Stimulated activated memory B cell treated with anti-CD40 and anti-IgM and Interleukin-4, amounts not matched to agents 10 μg/mL and 1 μg/mL and 100 μg/mL, for 72 hours (primary cell): ENCODE data around the gene GPR32.
"Not testable (repeated sequence)": the region's sequence is repeated elsewhere in the genome, so short reads cannot be mapped to it uniquely, and the experiment has no call there.

ENCODE experiments used
- ATAC-seq: fragments of 150-1000 bp; cut with Tn5 transposase; 2 replicates; pipeline ENCODE4 v1.10.0; 2021
- H3K27ac Mint-ChIP-seq: one replicate; pipeline ENCODE4 v1.8.0; 2022; ENCODE audit warnings: mild to moderate bottlenecking, mixed read lengths
- H3K27me3 Mint-ChIP-seq: one replicate; pipeline ENCODE4 v1.8.0; 2022; ENCODE audit warnings: mixed read lengths
- H3K36me3 Mint-ChIP-seq: one replicate; pipeline ENCODE4 v1.8.0; 2022; ENCODE audit warnings: mixed read lengths
- H3K4me1 Mint-ChIP-seq: one replicate; pipeline ENCODE4 v1.8.0; 2022; ENCODE audit warnings: mixed read lengths
- H3K4me3 Mint-ChIP-seq: one replicate; pipeline ENCODE4 v1.8.0; 2022; ENCODE audit warnings: mild to moderate bottlenecking, moderate library complexity, mixed read lengths
- H3K9me3 Mint-ChIP-seq: one replicate; pipeline ENCODE4 v1.8.0; 2022; ENCODE audit warnings: mixed read lengths

Gene GPR32

DNA sequence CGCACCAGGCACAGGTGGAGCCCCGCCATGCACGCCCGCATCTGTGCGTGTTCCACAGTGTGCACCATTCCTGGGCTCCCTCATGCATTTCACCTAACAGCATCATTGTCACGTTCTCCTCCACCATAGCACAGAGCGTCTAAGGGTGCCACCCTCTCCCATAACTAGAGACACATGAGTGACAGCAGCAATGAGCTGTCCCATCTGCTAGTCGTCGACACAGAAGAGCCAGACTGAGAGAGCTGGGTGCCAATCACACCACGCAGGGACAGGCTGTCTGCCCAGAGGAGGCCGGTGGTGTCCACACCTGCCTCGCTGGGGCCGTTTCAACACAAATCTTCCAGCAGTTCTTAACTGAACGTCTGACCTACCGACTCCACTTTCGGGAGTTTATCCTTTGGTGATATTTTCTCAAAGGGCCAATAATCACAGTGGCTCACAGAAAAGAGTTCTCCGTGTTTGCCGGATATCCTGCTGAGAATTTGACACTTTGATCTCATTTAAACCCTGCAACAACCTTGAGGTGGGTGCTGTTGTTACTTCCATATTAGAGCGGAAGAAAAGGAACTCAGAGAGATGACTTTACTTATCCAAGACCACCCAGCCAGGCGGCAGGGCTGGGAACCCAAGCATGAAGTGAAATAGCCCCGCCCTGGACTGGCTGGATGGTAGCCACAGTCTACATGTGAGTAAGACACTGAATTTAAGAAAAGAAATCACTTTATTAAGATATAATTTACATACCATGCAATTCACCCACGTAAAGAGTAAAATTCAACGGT lies 30.9 kb upstream of the GPR32 start:
- Mint-ChIP-seq H3K9me3 (peaks cover 4% of the 10 kb centered on the region), H3K27me3 (peaks cover 79% of the 10 kb centered on the region), H3K27ac (no peak overlapping the region), H3K36me3 (no peaks in the 10 kb centered on the region), H3K4me1 (no peaks in the 10 kb centered on the region), H3K4me3 (no peak overlapping the region)
- no peak for ATAC-seq

DNA sequence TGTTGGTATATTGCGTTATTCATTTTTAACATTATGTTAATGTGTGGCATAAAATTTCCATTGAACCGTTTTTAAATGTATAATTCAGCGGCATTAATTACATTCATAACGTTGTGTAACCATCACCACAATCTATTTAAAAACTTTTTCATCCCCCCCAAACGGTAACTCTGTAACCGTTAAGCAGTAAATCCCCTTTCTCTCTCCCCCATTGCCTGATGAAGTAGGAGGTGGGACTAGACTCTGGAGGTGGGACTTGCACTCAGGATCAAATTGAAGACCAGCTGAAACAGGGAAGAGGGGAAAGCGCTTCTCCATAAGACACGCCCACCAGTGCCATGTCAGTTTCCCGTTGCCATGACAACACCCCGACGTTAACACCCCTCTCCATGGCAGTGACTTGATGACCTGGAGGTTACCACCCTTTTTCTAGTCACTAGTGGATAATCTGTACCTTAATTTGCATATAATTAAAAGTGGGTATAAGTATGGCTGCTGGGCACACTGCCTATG lies 30.3 kb upstream of the GPR32 start:
- H3K4me3 Mint-ChIP-seq: no peak overlapping the region
- peaks cover 82% of the 10 kb centered on the region for H3K27me3 Mint-ChIP-seq
- ATAC-seq: no peak
- H3K9me3 Mint-ChIP-seq: peaks cover 4% of the 10 kb centered on the region
- no peaks in the 10 kb centered on the region for H3K4me1 Mint-ChIP-seq
- no peaks in the 10 kb centered on the region for H3K36me3 Mint-ChIP-seq
- H3K27ac Mint-ChIP-seq: no peak overlapping the region

- Mint-ChIP-seq H3K36me3 (no peaks in the 10 kb centered on the region), H3K9me3 (peaks cover 4% of the 10 kb centered on the region), H3K27ac (no peak overlapping the region), H3K4me1 (no peaks in the 10 kb centered on the region), H3K4me3 (no peak overlapping the region), H3K27me3 (peaks cover 78% of the 10 kb centered on the region)
- ATAC-seq: no peak
Observed at GRCh38 chr19:50741179-50741933, 28.9 kb upstream of the GPR32 start.

GRCh38 chr19:50743537-50743936 lies 26.7 kb upstream of the GPR32 start:
- Mint-ChIP-seq H3K27ac (no peak overlapping the region), H3K4me3 (no peak overlapping the region), H3K27me3 (peaks cover 69% of the 10 kb centered on the region), H3K9me3 (peaks cover 4% of the 10 kb centered on the region), H3K36me3 (no peaks in the 10 kb centered on the region), H3K4me1 (no peaks in the 10 kb centered on the region)
- no peak for ATAC-seq

GRCh38 chr19:50745221-50745620 lies 25.0 kb upstream of the GPR32 start:
- Mint-ChIP-seq H3K27me3 (peaks cover 52% of the 10 kb centered on the region), H3K36me3 (no peaks in the 10 kb centered on the region), H3K27ac (no peak overlapping the region), H3K9me3 (no peaks in the 10 kb centered on the region), H3K4me1 (no peaks in the 10 kb centered on the region), H3K4me3 (no peak overlapping the region)
- no peak for ATAC-seq

- not testable (repeated sequence) for H3K9me3 Mint-ChIP-seq, H3K4me3 Mint-ChIP-seq, ATAC-seq, H3K36me3 Mint-ChIP-seq, H3K27ac Mint-ChIP-seq, H3K4me1 Mint-ChIP-seq
- peaks cover 34% of the 10 kb centered on the region for H3K27me3 Mint-ChIP-seq
Observed at GRCh38 chr19:50747141-50747540, 23.1 kb upstream of the GPR32 start.

GRCh38 chr19:50749490-50749889 lies 20.8 kb upstream of the GPR32 start:
- ATAC-seq: no peak
- peaks cover 38% of the 10 kb centered on the region for H3K27me3 Mint-ChIP-seq
- no peaks in the 10 kb centered on the region for H3K4me1 Mint-ChIP-seq
- no peak overlapping the region for H3K4me3 Mint-ChIP-seq
- H3K9me3 Mint-ChIP-seq: no peaks in the 10 kb centered on the region
- no peaks in the 10 kb centered on the region for H3K36me3 Mint-ChIP-seq
- H3K27ac Mint-ChIP-seq: no peak overlapping the region

GRCh38 chr19:50750010-50750409 lies 20.3 kb upstream of the GPR32 start:
- no peaks in the 10 kb centered on the region for H3K36me3 Mint-ChIP-seq
- H3K4me1 Mint-ChIP-seq: no peaks in the 10 kb centered on the region
- ATAC-seq: no peak
- peaks cover 38% of the 10 kb centered on the region for H3K27me3 Mint-ChIP-seq
- H3K27ac Mint-ChIP-seq: no peak overlapping the region
- H3K9me3 Mint-ChIP-seq: no peaks in the 10 kb centered on the region
- no peak overlapping the region for H3K4me3 Mint-ChIP-seq

GRCh38 chr19:50753879-50754278 lies 16.4 kb upstream of the GPR32 start:
- H3K9me3 Mint-ChIP-seq: peaks cover 4% of the 10 kb centered on the region
- no peaks in the 10 kb centered on the region for H3K4me1 Mint-ChIP-seq
- no peak for ATAC-seq
- no peaks in the 10 kb centered on the region for H3K36me3 Mint-ChIP-seq
- no peak overlapping the region for H3K4me3 Mint-ChIP-seq
- H3K27me3 Mint-ChIP-seq: peaks cover 61% of the 10 kb centered on the region
- H3K27ac Mint-ChIP-seq: no peak overlapping the region

DNA sequence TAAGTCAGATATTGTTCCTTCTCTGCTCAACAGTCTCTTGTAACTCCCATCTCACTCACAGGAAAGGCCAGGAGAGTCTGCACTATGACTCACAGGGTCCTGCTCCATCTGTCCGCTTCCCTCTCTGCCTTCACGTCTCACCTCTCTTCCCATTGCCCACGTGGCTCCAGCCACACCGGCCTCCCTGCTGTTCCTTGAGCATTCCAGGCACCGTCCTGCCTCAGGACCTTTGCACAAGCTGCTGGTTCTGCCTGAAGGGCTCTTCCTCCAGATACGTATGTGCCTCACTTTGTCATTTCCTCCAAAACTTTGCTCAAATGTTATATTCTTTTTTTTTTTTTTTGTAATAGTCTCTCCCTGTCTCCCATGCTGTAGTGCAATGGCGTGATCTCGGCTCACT lies 14.0 kb upstream of the GPR32 start:
- H3K9me3 Mint-ChIP-seq, H3K4me3 Mint-ChIP-seq, ATAC-seq, H3K36me3 Mint-ChIP-seq, H3K27ac Mint-ChIP-seq, H3K4me1 Mint-ChIP-seq: not testable (repeated sequence)
- H3K27me3 Mint-ChIP-seq: peaks cover 61% of the 10 kb centered on the region

- H3K4me3 Mint-ChIP-seq, H3K4me1 Mint-ChIP-seq, ATAC-seq, H3K9me3 Mint-ChIP-seq, H3K27ac Mint-ChIP-seq, H3K36me3 Mint-ChIP-seq: not testable (repeated sequence)
- H3K27me3 Mint-ChIP-seq: peaks cover 56% of the 10 kb centered on the region
Observed at GRCh38 chr19:50757624-50758023, 12.6 kb upstream of the GPR32 start.

GRCh38 chr19:50759076-50759475 lies 11.2 kb upstream of the GPR32 start:
- ATAC-seq, H3K9me3 Mint-ChIP-seq, H3K36me3 Mint-ChIP-seq, H3K27ac Mint-ChIP-seq, H3K4me3 Mint-ChIP-seq, H3K4me1 Mint-ChIP-seq: not testable (repeated sequence)
- H3K27me3 Mint-ChIP-seq: peaks cover 46% of the 10 kb centered on the region

GRCh38 chr19:50759886-50760285 lies 10.4 kb upstream of the GPR32 start:
- peaks cover 8% of the 10 kb centered on the region for H3K9me3 Mint-ChIP-seq
- H3K4me1 Mint-ChIP-seq: no peaks in the 10 kb centered on the region
- H3K27ac Mint-ChIP-seq: no peak overlapping the region
- no peaks in the 10 kb centered on the region for H3K36me3 Mint-ChIP-seq
- peaks cover 42% of the 10 kb centered on the region for H3K27me3 Mint-ChIP-seq
- ATAC-seq: no peak
- no peak overlapping the region for H3K4me3 Mint-ChIP-seq

DNA sequence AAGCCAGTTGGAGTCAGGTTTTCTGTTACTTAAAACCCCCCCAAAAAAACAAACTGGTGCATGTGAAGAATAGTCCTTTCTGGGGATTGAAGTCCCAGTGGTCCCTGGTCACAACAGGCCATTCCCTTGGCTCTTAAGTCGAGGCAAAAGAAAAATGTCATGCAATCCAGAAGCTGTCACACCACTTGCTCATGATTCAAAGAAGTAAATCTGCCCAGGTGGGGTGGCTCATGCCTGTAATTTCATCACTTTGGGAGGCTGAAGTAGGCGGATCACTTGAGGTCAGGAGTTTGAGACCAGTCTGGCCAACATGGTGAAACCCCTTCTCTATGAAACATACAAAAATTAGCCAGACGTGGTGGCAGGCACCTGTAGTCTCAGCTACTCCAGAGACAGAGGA lies 8.8 kb upstream of the GPR32 start:
- not testable (repeated sequence) for H3K9me3 Mint-ChIP-seq, H3K36me3 Mint-ChIP-seq, H3K4me3 Mint-ChIP-seq, ATAC-seq, H3K27ac Mint-ChIP-seq, H3K4me1 Mint-ChIP-seq
- peaks cover 42% of the 10 kb centered on the region for H3K27me3 Mint-ChIP-seq

DNA sequence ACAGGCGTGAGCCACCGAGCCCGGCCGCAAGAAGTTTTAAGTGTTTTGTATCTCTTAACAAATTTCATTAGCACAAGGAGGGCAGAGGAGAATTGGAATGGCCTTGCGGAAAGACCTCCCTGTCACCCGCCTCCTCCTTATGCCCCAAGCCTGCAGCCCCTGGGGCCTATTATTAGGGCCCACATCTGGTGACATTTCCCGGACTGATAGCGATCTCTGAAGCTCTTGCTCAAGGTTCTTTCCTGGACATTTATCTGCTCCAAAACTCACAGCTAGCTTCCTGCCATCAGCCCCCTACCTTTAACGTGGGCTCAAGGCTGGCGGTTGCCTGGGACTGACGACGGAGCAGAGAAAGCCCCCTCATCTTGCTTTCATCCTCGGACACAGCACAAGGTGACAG lies 6.7 kb upstream of the GPR32 start:
- not testable (repeated sequence) for H3K27ac Mint-ChIP-seq, H3K9me3 Mint-ChIP-seq, H3K36me3 Mint-ChIP-seq, H3K4me3 Mint-ChIP-seq, ATAC-seq, H3K4me1 Mint-ChIP-seq
- peaks cover 44% of the 10 kb centered on the region for H3K27me3 Mint-ChIP-seq

DNA sequence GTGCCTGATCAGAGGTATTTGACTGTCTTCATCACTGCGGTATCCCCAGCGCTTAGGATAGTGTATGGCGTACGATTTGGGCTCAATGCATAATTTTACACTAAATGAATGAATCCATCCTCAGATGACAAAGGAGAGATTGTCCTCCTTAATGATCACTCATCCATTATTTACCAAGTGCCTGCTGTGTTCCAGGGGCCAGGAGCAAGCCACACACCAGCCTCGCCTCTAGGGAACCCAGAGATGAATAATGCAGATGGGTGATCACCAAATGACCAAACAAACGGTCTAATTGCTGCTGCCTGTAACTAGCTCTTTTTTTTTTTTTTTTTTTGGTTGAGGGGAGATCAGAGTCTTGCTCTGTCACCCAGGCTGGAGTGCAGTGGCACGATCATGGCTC lies 5.9 kb upstream of the GPR32 start:
- Mint-ChIP-seq H3K27me3 (peaks cover 42% of the 10 kb centered on the region), H3K4me1 (no peaks in the 10 kb centered on the region), H3K27ac (no peak overlapping the region), H3K4me3 (no peak overlapping the region), H3K9me3 (peaks cover 3% of the 10 kb centered on the region), H3K36me3 (no peaks in the 10 kb centered on the region)
- ATAC-seq: no peak
